AG10803 (cell line): ENCODE measurements around the gene CDKN2B.

ENCODE experiments used
- DNase-seq: peaks from one replicate; pipeline ENCODE4 v3.0.0; 2010; ENCODE audit warnings: low read depth
- H3K4me3 ChIP-seq: 2 replicates; pipeline ENCODE4 v1.5.1; 2011; ENCODE audit warnings: mild to moderate bottlenecking, low read length, control low read depth
- TF ChIP-seq, protein P1 (sequence below): conservative IDR thresholded peaks from 2 replicates; pipeline ENCODE4 v1.5.1; 2011; ENCODE audit warnings: mild to moderate bottlenecking, low read length, control low read depth, inconsistent platforms

Gene CDKN2B

DNA sequence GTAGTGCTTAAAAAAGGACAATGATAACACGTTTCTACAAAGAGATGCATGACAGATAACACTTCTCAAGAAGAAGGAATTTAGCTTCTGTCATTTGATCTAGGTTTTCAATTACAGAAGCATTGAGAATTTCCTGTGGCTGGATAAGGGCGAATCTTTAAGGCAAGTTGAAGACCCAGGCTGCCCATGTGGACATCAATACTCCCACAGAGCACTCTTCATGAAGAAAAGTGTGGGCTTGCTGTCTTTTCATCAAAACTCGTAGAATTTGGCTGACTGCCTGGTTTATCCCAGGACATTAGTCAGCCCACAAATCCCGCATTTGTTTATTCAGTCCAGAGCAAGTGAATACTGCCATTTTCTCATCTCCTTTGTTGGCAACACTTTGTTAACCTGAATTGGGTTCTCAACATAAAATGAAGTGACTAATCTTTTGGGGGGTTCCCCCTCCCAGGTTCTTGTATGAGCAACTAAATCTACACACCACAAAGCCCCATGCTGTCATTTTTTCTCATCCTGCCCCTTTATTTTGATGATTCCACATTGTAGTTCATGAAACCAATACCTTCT is 43.4 kb upstream of the CDKN2B start:
- peak; percentile 82 for DNase-seq
- TF ChIP-seq, protein P1, sequence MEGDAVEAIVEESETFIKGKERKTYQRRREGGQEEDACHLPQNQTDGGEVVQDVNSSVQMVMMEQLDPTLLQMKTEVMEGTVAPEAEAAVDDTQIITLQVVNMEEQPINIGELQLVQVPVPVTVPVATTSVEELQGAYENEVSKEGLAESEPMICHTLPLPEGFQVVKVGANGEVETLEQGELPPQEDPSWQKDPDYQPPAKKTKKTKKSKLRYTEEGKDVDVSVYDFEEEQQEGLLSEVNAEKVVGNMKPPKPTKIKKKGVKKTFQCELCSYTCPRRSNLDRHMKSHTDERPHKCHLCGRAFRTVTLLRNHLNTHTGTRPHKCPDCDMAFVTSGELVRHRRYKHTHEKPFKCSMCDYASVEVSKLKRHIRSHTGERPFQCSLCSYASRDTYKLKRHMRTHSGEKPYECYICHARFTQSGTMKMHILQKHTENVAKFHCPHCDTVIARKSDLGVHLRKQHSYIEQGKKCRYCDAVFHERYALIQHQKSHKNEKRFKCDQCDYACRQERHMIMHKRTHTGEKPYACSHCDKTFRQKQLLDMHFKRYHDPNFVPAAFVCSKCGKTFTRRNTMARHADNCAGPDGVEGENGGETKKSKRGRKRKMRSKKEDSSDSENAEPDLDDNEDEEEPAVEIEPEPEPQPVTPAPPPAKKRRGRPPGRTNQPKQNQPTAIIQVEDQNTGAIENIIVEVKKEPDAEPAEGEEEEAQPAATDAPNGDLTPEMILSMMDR = no peak
- H3K4me3 ChIP-seq = no peak overlapping the region

DNA sequence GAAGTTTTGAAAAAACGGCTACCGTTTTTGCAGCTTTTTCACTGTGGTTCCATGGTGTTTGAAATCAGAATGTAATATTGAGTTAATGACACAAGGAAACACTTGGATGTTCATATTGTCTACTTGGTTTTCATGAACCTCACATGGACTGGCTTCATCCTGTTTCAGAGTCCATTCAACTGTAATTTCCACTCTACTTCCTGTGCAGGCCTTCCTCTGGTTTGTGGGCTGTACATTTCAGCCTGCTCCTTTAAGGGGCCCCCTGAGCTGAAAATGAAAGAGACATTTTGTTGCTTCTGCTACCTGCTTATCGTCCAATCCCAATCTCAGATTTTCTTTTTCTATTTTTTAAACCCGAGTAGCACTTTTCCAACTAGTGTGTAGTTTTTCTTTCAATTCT is 41.8 kb upstream of the CDKN2B start:
- DNase-seq = no peak
- TF ChIP-seq, protein P1 = no peak
- H3K4me3 ChIP-seq = no peak overlapping the region

DNA sequence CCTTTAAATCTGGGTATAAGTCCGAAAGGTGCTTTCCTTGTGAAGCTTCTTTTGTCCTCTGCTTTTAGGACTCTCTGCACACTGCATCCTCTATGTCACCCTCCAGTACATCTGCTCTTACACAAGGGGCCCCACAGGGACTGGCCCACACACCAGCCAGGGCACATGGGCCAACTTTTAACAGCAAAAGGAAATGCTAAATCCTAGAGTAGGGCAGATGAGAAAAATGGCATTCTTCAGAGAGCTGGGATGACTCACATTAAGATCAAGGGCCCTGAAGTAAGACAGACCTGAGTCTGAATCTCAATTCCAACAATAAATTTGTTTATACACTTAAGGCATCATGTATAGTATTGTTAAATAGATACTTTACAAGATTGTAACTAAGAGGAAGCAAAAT is 40.3 kb upstream of the CDKN2B start:
- peak; percentile 59 for DNase-seq
- no peak overlapping the region for H3K4me3 ChIP-seq
- TF ChIP-seq, protein P1 = no peak

DNA sequence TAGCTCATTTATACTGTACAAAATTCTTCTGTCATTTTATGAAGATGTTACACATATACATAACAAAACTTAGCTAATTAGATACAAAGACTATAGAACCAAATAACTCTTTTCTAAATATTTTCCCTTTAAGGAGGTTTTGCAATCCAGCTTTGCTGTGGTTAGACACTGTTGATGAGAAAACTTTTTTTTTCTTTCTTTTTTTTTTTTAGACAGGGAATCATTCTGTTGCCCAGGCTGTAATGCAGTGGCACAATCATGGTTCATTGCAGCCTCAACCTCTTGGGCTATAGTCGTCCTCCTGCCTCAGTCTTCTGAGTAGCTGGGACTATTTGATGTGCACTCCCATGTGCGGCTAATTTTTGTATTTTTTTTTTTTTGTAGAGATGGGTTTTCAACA is 38.5 kb upstream of the CDKN2B start:
- DNase-seq = peak; percentile 18
- TF ChIP-seq, protein P1 = no peak
- H3K4me3 ChIP-seq = no peak overlapping the region

DNA sequence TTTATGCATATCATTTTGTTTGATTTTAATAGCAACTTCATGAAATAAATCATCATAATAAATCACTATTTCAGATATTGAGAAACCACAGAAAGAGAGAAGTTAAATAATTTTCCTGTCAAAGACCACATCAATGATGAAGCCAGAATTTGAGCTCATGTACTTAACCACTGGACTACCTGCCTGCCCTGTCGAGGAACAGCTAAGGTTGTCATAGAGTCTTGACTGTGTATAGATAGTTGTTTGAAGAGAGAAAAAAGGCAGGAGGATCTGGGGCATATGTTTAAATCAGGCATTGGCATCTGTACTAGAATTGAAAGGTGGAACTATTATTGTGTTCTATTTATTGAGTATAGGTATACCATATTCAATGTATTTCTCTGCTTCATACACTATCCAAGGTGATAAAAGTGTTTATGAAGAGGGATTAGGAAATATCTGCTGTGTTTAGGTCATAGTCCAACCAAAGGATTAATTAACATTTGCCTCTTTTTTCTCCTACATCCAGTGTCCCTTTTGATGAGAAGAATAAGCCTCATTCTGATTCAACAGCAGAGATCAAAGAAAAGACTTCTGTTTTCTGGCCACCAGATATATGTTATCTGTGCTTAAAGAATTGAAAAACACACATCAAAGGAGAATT is 37.3 kb upstream of the CDKN2B start:
- H3K4me3 ChIP-seq = no peak overlapping the region
- DNase-seq = no peak
- TF ChIP-seq, protein P1 = no peak

DNA sequence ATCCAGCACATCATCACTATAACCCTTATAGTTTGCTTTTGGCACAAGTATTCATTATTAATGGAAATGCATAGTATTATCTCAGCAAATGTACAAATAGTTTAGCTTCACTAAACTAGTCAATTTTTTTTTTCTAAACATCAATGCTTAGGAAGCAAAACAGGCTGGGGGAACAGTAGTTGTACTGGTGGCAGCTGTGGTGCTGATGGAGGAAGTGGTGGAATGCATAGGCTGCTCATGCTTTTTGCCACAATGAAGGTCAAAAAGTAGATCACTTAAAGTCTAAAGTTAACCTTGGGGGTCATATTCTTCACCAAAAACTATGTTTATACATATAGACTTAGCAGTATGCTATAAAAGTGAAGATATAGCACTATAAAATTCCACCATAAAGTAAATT is 36.3 kb upstream of the CDKN2B start:
- TF ChIP-seq, protein P1 = no peak
- no peak overlapping the region for H3K4me3 ChIP-seq
- no peak for DNase-seq

DNA sequence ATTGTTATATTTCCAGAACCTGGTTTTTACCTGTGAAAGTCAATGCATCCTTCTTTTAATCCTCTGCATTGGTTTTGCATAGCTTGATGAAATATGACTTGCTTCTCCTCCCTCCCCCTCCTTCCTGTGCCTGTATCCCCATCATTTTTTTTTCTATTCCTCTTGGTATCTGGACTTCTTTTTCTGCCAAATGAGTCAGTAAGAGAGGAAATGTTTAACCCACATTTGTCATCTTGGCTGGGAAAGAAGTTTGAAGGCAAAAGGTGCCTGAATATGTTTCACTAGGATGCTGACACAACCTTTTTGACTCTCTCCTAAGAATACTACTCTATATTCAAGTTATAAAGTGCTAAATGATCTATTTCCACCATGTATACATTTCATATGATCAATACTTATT is 35.5 kb upstream of the CDKN2B start:
- TF ChIP-seq, protein P1 = no peak
- peak; percentile 75 for DNase-seq
- H3K4me3 ChIP-seq = no peak overlapping the region
